ENCODE data around the gene IL17RC.

Gene IL17RC

GRCh38 chr3:9901967-9902366 is 14.9 kb upstream of the IL17RC start:
- no peak for DNase-seq (ENCODE audit: low spot score)
- no peak for TF ChIP-seq CTCF (IDR thresholded peaks at IDR 0.05; ENCODE audit: borderline replicate concordance, control extremely low read depth, extremely low read depth, insufficient read depth, missing control alignments)
- in situ Hi-C loops (cut with MboI; ENCODE audit: low sequenced_read_pairs, unreplicated experiment), result no loop called here

- in situ Hi-C loops (cut with MboI; ENCODE audit: low sequenced_read_pairs, unreplicated experiment), result no loop called here
- no peak for DNase-seq (ENCODE audit: low spot score)
Measured at GRCh38 chr3:9902372-9903237, 14.3 kb upstream of the IL17RC start, which contains the start of gene IL17RE. Gene IL17RE (plus strand): TSS chr3:9902848. CDS start chr3:9902933, 85 bp downstream.

GRCh38 chr3:9903238-9903624 is 13.7 kb upstream of the IL17RC start:
- in situ Hi-C loops (cut with MboI; ENCODE audit: low sequenced_read_pairs, unreplicated experiment), result no loop called here
- no peak for DNase-seq (ENCODE audit: low spot score)
- TF ChIP-seq CTCF (IDR thresholded peaks at IDR 0.05; ENCODE audit: borderline replicate concordance, control extremely low read depth, extremely low read depth, insufficient read depth, missing control alignments), result no peak

More at GRCh38 chr3:9902372-9903237, 14.3 kb upstream of the IL17RC start, which contains the start of gene IL17RE:
- no peak for TF ChIP-seq CTCF (IDR thresholded peaks at IDR 0.05; ENCODE audit: borderline replicate concordance, control extremely low read depth, extremely low read depth, insufficient read depth, missing control alignments)

GRCh38 chr3:9903904-9904303 is 13.0 kb upstream of the IL17RC start:
- no peak for TF ChIP-seq CTCF (IDR thresholded peaks at IDR 0.05; ENCODE audit: borderline replicate concordance, control extremely low read depth, extremely low read depth, insufficient read depth, missing control alignments)
- in situ Hi-C loops (cut with MboI; ENCODE audit: low sequenced_read_pairs, unreplicated experiment), result no loop called here
- DNase-seq (ENCODE audit: low spot score), result no peak

- DNase-seq (ENCODE audit: low spot score), result no peak
- no peak for TF ChIP-seq CTCF (IDR thresholded peaks at IDR 0.05; ENCODE audit: borderline replicate concordance, control extremely low read depth, extremely low read depth, insufficient read depth, missing control alignments)
- in situ Hi-C loops (cut with MboI; ENCODE audit: low sequenced_read_pairs, unreplicated experiment), result no loop called here
Measured at GRCh38 chr3:9906480-9906879, 10.4 kb upstream of the IL17RC start.

GRCh38 chr3:9908286-9908685 is 8.6 kb upstream of the IL17RC start:
- in situ Hi-C loops (cut with MboI; ENCODE audit: low sequenced_read_pairs, unreplicated experiment), result no loop called here

More at GRCh38 chr3:9908286-9908685, 8.6 kb upstream of the IL17RC start:
- DNase-seq (ENCODE audit: low spot score), result no peak
- TF ChIP-seq CTCF (IDR thresholded peaks at IDR 0.05; ENCODE audit: borderline replicate concordance, control extremely low read depth, extremely low read depth, insufficient read depth, missing control alignments), result no peak
